Stimulated activated CD8-positive, alpha-beta memory T cell treated with anti-CD3 and anti-CD28 coated beads, Interleukin-4, amount 100 ng/mL, for 1 hour (primary cell): Measurements from ENCODE around the gene SGCD.

Experiments used
- DNase-seq, 2 donors: peaks; one replicate each; pipeline ENCODE4 v3.0.0-alpha.2; 2020; ENCODE audit warnings: low read depth in 2 of 2, low spot score in 1 of 2

SGCD gene

DNA sequence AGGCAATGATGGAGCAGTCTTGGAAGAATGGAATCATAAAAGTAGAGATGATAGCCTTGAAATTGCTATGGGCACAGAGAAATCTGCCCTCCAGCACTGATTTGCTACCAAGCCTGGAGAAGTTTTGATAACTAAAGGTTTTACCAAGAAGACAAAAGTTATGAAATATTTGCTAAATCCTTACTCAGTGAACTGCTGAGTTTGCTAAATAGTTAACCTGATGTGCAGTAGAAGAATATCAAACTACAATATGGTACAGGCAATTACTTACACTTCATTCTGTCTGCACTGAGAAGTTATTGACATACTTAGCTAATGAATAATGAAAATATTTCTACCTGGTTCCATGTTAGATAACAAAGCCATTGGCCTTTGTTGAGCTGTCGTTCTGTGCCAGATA lies 124.5 kb downstream of the SGCD start:
- DNase-seq, result no peak

DNA sequence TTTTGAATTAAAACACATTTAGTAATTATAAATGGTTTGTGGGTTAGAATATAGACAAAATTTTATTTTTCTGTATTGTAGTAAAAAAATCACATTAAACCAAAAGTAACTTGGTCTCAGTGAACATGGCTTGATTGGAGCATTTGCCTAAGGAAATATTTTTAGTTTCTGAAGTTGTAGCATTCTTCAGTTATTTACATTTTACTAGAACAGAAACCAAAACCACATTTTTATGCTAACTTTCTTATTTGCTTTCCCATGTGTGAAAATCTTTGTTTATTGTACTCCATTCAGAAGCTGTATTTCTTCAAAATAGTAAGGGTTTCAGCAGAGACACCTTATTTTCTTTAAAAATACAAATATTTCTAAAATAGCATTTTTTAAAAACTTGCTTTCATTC lies 129.9 kb downstream of the SGCD start:
- DNase-seq, result no peak

DNA sequence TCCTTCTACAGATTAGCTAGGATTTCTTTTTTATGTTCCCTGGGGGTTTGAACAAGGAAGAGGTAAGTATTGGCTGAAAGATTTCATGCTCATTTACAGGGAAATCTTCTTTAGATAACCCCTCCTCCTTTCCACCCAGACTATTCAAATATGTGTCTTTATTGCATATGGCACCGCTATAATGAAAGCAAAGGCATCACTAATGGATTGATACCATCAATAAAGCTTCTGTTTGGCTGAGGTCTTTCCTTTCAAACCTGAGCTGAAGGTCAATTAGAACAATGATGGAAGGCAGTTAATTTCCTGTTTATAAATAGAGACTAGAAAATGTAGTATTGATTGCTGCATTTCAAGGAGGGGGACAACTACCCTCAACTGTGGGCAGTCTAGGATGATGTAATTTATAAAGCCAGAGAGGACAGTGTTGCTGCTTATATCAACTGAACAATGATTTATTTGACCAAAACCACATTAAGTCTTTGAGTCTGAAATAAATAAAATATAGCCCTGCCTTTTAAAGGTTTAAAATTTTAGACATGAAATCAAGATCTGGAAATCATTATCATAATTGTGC lies 132.9 kb downstream of the SGCD start:
- no peak for DNase-seq

DNA sequence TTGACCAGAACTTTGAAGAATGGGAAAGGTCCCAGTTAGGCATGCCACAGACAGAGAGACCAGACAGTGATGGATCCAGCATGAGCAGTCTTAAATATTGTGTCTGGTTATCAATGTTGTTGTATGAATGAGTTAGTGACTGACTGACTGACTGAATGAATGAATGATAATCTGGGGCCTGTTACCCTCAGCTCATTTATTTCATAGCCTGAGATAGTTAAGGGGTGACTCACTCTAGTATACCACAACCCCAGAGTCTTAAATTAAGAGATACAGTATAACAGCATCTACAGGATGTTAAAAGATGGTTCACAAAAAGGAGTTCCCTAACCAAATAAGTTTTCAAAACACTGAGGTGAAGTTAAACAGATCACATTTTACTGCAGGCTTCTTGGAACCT lies 133.5 kb downstream of the SGCD start:
- no peak for DNase-seq

DNA sequence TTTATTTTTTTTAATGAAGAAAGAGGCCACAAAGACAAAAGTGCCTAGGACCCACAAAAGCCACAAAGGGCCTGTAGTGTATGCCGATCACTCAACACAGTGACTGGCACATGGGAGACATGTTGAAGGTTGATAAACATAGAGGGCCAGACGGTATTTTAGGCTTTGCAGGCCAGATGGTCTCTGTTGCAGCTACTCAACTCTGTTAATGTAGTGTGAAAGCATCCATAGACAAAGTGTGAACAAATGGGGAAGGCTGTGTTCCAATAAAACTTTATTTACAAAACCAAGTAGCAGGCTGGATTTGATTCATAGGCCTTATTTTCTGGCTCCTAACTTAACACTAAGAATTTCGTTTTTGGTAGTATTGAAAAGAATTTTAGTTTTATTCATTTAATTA lies 139.9 kb downstream of the SGCD start:
- DNase-seq, result no peak

DNA sequence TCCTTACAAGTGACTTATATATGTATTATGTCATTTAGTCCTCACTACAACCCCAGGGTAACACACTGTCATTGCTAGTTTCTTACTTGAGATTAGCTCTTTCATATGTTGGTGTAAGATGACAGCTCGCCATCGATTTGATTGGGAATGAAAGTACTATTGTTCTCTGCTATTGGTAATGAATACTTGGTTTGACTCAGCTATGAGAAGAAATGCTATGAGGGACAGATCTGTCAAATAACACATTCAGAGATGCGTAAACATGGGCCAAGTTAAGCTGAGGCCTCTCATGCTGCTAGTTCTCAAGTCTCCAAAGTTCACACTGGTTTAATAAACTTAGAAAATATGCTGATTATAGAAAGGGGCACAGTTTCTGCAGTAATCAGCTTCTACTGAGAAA lies 142.7 kb downstream of the SGCD start:
- no peak for DNase-seq

DNA sequence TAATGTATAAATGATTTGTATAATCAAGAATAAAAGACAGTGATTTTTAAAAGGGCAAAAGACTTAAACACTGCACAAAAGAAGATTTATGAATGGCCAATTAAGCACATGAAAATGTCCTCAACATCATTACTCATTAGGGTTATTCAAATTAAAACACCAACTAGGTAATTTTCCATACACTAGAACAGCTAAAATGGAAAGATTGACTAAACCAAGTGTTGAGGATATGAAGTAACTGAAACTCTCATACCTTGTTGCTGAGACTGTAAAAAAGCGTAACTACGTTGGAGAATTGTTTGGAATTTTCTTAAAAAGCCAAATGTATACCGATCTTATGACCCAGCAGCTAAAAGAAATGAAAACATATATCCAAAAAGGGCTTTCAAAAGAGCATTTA lies 144.9 kb downstream of the SGCD start:
- no peak for DNase-seq

DNA sequence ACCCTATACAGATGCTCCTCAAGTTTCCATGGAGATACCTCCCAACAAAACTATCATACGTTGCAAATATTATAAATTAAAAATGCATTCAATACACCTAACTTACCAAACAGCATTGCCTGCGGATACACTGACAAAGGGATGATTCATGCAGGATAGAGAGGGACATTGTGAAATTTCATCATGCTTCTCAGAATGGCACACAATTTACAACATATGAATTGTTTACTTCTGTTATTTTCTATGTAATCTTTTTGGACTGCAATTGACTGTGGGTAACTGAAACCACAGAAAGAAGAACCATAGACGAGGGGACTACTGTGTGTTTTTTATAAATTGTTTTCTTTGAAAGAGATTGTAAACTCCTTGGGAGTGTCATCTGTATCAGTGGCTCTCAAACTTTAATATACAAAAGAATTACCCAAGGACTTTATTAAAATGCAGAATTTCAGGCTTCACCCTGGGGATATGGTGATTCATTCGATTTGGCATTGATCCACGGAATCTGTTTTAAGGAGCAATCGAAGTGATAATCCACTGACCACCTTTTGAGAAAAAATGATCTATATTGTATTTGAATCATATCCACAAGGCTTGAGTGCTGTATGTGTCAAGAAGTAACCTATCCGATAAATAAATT lies 146.4 kb downstream of the SGCD start:
- DNase-seq, result no peak

DNA sequence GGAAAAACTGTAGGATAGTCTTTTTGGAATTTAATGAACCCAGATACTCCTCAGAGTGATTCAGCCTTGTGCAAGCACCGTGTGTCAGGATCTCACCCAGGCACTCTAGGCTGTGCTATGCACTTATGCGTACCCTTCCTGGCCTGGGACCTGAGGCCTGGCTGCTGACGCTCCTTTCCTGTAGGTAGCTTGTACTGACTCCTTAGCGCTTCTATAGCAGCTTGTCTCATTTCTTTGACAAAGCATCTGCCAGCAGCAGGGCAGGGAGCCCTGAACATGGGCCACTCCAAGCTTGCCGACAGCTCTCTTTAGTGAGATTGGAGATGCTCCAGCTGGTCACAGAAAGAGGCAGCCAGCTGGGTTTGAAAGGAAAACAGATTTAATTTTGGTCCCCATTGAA lies 147.3 kb downstream of the SGCD start:
- DNase-seq, result no peak

DNA sequence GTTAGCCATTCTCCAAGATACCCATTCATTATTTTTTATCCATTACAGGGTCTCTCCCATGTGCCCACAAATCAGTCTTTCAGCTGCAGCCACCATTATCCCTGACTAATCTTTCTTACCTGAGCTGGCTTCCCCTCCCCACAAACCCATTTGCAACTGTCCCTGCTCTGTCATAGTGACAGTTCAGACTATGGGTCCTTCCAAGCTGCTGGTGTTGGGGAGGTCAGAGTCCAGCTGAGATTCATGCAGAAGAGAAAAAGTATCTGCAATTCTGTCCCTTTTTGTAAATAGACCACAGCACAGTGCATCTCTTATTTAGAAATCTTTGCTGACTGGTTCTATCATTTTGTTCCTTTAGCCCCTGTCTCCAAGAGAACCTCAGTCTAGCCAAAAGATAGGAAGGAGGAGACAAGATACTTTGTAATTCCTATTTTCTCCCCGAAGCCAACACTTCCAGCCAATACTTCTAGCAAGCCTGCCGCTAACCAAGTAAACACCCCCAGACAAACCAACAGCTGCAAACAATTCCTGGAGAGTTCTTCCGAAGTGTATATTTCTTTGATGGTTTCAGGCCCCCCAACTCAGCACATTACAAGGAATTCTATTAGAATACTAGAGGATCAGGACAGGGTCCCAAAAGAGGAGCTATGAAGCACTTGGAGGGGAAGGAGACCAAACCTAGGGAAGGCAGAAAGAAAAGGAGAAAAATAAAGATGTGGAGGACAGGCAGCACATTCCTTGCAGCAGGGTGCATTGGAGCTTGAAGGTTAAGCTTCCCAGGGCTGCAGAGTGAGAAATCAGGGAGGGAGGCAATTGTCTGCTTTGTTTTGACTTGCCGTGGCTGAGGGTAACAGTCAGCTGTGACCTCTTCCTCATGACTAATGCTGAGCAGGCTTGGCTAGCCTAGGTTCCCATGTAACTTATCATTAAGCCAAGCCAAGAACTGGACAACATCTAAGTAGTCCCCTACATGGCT lies 148.5 kb downstream of the SGCD start:
- no peak for DNase-seq

DNA sequence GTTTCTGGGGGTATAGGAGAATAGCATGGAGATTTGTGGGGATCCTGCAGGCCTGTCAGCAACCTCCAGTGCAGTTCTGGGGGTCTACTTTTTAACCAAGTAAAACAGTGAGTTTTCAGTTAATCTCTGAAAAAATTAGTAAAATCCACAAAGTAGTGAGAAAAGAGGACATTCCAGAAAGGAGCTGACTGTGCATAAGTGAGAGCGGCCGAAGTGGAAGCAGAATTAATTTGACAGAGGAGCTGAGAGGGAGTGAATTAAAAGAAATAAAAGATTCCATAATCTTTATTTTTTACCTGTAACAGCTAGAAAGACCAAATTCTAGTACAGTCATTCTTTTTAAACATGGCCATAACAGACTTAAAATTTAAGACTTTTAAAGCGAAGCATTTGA lies 149.2 kb downstream of the SGCD start:
- no peak for DNase-seq

DNA sequence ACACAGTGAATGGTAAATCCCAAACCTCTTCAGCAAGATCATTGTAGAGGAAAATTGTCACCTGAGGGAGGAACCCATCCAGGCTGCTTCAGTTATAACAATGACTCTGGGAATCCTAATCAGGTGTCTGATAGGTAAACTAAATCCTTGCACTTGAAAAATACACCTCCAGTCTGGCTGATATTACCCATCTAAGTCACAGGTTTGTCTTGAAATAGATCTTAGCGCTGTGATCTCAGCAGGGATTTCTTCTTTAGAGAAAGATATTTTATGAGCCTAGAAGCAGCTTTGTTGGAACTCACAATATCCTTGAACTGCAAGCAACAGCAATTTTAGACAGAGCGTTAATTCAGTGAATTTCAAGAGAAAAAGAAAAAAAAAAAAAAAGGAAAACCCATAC lies 149.7 kb downstream of the SGCD start:
- no peak for DNase-seq

DNA sequence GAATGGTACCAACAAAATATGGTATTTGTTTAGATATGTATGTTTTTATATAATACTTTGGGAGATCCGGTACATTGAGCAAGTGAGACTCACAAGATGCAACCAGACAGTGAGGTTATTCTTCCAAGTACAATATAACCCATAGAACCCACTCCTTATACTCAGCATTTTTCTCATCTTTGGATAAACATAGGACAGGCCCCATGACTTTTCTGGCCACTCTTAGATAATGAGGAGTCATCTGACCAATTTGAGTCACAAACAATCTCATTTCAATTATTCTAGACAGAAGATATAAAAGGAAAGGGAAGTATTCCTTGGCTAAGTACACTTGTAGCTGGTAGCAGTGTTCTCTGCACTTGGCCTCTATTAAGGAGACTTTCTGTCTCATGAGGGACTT lies 150.2 kb downstream of the SGCD start:
- no peak for DNase-seq

DNA sequence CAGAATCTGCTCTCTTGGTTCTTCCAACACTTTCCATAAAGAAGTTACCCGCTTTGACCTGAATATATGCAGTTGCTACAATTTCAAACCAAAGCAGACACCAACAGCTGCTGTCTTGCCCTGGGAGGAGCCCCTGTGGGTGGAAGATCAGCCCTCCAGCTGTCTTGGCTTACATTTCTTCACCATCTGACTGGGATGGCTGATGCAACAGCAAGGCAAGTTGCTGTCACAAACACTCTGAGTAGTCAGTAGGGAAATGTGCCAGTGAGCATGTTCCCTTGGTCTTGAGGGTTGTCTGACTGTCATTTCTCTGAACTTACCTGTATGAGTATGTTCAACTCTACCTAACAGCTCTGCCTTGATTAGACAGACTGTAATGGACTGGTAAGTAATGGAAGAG lies 152.9 kb downstream of the SGCD start:
- DNase-seq, result no peak

DNA sequence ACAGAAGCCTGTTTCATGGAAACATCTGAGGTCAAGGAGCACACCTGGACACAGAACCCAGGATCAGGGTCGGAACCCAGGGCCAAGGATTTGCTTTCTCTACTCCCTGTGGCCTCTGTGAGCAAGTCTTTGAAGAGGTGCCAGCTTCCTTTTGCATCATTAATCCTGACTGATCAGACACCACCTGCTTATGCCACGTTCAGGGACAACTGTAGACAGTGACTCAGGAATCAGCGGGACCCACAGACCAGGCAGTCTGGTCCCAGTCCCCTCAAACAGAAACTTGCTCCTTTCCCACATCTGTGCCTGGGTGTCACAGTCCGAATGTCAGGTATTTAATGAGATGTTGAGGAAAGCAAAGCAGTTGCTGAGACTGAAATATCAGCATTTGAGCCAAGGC lies 154.8 kb downstream of the SGCD start:
- no peak for DNase-seq

DNA sequence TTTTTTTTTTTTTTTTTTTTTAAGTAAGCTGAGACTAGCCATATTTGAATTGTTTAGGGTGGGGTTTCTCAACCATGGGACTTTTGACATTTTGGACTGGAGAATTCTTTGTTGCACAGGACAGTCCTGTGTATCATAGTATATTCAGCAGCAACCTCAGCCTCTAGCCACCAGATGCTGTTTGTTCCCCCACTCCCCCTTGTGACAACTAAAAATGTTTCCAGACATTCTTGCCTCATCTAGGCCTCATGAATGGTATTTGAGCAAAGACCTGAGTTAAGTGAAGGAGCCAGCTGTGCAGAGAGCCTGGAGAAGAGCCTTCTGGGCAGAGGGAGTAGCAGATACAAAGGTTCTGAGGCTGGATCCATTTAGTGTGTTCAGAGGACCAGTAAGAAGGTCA lies 155.9 kb downstream of the SGCD start:
- DNase-seq, result no peak

DNA sequence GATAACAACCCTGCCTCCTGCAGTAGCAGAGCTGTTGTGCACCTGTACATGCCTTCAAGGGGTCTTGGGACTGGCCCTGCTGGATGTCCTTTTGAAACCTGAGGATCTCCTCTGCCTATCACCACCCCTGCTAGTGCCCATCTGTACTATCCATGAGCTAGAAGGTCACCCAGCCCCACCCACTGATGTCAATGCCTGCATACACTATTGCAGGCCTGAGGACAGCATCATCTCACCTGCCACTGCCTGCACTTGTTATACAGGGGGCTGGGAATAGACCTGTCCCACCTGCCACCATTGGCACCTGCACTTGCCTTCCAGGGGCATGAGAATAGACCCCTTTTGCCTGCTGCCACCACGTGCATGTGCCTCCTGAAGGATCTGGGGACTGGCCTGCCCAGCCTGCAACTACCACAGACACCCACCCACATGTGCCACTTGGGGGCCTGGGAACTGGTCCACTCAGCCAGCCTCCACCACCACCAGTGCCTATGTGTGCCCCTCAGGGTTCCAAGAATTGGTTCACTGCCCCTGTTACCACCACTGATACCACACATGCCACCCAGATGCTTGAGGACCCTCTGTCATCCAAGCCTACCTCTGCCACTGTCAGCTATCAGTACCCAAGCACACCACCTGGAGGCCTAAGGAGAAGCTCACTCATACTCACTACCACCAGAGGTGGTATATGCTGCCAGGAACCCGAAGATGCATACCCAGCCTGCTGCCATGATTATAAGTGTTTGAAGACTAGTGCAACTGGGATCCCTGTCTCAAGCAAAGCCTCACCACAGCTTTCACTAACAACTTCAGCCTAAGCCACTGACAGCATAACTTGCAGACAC lies 159.7 kb downstream of the SGCD start:
- no peak for DNase-seq

DNA sequence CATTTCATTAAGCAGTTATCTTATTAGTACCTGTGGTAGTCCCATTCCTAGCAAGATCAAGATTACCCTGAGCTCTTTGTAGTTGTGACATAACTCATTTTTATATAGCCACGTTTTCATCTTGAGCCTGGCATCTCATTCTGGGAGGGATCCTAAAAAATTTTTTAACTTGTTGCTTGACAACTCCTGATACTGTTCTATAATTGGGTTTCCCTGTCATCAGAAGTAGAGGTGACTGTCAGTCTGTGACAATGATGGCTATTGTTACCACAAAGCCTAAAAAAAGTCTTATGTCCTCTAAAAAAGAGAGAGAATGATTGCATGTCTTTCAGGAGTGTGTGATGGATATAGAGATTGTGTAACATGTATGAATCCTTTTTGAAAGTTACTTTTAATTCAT lies 164.8 kb downstream of the SGCD start:
- DNase-seq, result no peak

DNA sequence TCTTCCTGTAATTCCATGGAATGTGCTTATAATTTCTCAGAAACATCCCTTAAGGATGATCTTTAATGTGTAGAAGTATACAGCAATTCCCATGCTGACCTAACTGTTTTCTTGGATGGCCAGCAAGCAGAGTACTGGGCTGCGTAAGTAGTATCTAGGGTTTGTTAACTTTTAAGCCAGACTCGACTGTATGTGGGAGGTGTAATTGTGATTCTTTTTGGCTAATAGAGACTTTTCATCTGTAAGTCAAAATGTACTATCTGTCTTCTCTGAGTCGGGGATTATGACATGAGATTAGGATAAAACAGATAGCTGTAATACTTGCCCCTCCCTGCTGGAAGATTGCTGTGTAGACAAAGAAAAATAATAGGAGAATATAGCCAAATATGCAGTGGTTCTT lies 169.3 kb downstream of the SGCD start:
- no peak for DNase-seq

DNA sequence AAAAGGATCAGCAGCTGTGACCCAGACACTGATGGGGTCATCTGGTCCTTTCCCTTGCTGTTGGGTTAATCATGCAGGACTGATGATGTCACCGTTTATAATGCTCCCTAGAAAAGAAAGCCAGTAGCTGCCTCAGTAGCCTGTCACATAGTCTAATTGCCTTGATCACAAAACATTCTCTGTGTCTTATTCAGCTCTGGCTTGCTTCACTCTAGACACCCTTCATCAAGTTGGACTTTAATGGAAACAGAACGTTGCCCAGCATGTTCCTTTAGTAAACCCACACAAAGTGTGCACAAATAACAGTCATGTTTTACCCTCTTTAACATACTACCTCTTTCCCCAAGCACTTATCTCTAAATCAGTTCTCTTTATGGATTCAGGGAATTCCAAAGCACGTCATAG lies 170.8 kb downstream of the SGCD start:
- DNase-seq, result no peak

DNA sequence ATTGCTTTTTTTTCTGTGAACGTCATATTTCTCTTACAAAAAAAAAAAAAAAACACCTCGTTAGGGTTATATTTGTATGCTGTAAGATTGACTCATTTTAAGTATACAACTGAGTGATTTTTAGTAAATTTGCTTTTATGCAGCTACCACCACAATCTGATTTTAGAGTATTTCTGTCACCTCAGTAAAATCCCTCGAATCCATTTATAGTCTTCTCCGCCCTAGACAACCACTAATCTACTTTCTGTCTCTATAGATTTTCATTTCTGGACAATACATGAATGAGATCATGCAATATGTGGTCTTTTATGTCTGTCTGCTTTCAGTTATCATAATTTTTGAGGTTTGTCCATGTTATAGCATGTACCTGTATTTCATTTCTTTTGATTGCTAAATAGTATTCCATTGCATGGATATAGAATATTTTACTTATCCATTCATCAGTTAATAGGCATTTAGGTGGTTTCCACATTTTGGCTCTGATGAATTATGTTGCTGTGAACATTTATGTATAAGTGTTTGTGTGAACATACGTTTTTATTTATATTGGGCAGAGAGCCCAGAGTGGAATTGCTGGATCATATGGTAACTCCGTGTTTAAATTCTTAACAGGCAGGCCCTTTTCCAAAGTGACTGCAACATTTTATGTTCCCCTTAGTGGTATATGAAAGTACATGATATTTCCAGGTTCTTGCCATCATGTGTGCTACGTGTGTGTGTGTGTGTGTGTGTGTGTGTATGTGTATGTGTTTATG lies 171.4 kb downstream of the SGCD start:
- DNase-seq, result no peak
